PC-3 (cell line): ENCODE data around the gene ANKRD53. TPM values are rescaled to one million over a fixed set of nuclear protein-coding genes. Genes with fewer than 3 reads are reported as not detected.
A peak's percentile ranks its signal among the peaks of the same experiment; 100 is the strongest.

ENCODE experiments used
- ATAC-seq: fragments of 200-7000 bp; cut with Tn5 transposase; 2 replicates; pipeline ENCODE4 v1.9.1; 2020; ENCODE audit warnings: mild to moderate bottlenecking, moderate library complexity
- BruUV-seq: library from RNA; stranded (reverse); fragments of 400-500 nt; replicated peaks from 2 replicates; lab custom pipeline; 2021; lab: Mats Ljungman, UMichigan
- CTCF ChIA-PET: fragments of 300-600 bp; sonication (Branson Sonifier 250); formaldehyde crosslinking; loops from one replicate; lab custom pipeline; 2022; ENCODE audit warnings: antibody characterized with exemption; lab: Charles Lee
- POLR2A ChIA-PET: fragments of 300-600 bp; sonication (Branson Sonifier 250); formaldehyde crosslinking; loops from one replicate; lab custom pipeline; 2022; ENCODE audit warnings: antibody characterized with exemption; ENCODE audit not compliant: unreplicated experiment; lab: Charles Lee
- DNase-seq: peaks from one replicate; pipeline ENCODE4 v3.0.0-alpha.2; 2015
- H2AFZ ChIP-seq: fragments of 300-600 bp; sonication (generic); 2 replicates; pipeline ENCODE4 v1.6.0; 2016; ENCODE audit warnings: antibody characterized with exemption, low read length
- H3F3A ChIP-seq: fragments of 300-600 bp; sonication (generic); one replicate; pipeline ENCODE4 v1.6.0; 2017; ENCODE audit warnings: antibody characterized with exemption, low read length, control low read depth, mild to moderate bottlenecking; ENCODE audit not compliant: unreplicated experiment
- H3K27ac ChIP-seq: fragments of 300-600 bp; sonication (generic); 2 replicates; pipeline ENCODE4 v1.5.1; 2016; ENCODE audit warnings: mild to moderate bottlenecking, low read length
- H3K27me3 ChIP-seq: fragments of 300-600 bp; sonication (generic); 2 replicates; pipeline ENCODE4 v1.6.1; 2016; ENCODE audit warnings: low read length, mixed read lengths
- H3K36me3 ChIP-seq: fragments of 300-600 bp; sonication (generic); 2 replicates; pipeline ENCODE4 v1.6.1; 2016; ENCODE audit warnings: low read depth, mixed run types, low read length, mixed read lengths
- H3K4me1 ChIP-seq: fragments of 300-600 bp; sonication (generic); 2 replicates; pipeline ENCODE4 v1.5.1; 2016; ENCODE audit warnings: low read length; ENCODE audit not compliant: insufficient read depth
- H3K4me2 ChIP-seq: fragments of 300-600 bp; sonication (generic); 2 replicates; pipeline ENCODE4 v1.6.0; 2016; ENCODE audit warnings: low read length
- H3K4me3 ChIP-seq: fragments of 300-600 bp; sonication (generic); 2 replicates; pipeline ENCODE4 v1.5.1; 2016; ENCODE audit warnings: mild to moderate bottlenecking, low read length, mixed read lengths
- H3K79me2 ChIP-seq: fragments of 300-600 bp; sonication (generic); 2 replicates; pipeline ENCODE4 v1.6.1; 2017; ENCODE audit warnings: low read length, mixed read lengths
- H3K9ac ChIP-seq: fragments of 300-600 bp; sonication (generic); 2 replicates; pipeline ENCODE4 v1.6.0; 2016; ENCODE audit warnings: mild to moderate bottlenecking, low read length
- H3K9me2 ChIP-seq: fragments of 300-600 bp; sonication (generic); replicated peaks from 2 replicates; pipeline ENCODE4 v1.6.1; 2016; ENCODE audit warnings: mixed run types, low read length, mixed read lengths
- H3K9me3 ChIP-seq: fragments of 300-600 bp; sonication (generic); 2 replicates; pipeline ENCODE4 v1.6.1; 2016; ENCODE audit warnings: low read length, mixed read lengths
- H4K20me1 ChIP-seq: fragments of 300-600 bp; sonication (generic); 2 replicates; pipeline ENCODE4 v1.6.1; 2016; ENCODE audit warnings: low read length, mixed read lengths
- EZH2 ChIP-seq: fragments of 300-600 bp; sonication (generic); IDR thresholded peaks from one replicate; pipeline ENCODE4 v1.6.1; 2017; ENCODE audit warnings: antibody characterized with exemption, mild to moderate bottlenecking, low read length; ENCODE audit not compliant: unreplicated experiment
- EZH2phosphoT487 ChIP-seq: fragments of 300-600 bp; sonication (generic); IDR thresholded peaks from 2 replicates; pipeline ENCODE4 v1.6.1; 2018; ENCODE audit warnings: mild to moderate bottlenecking, antibody characterized with exemption, low read length, borderline replicate concordance
- intact Hi-C: fragments of 100-400 bp; cut with micrococcal nuclease; formaldehyde crosslinking; loops from 2 replicates; pipeline ENCODE4 v1.9.0; 2023
- total RNA-seq: library from RNA; depleted of rRNA; stranded (reverse); fragments of >200 nt; gene quantifications from 2 replicates; pipeline ENCODE4 v1.2.3, GENCODE V29; 2014
- TF ChIP-seq, protein P1 (sequence below): fragments of 300-600 bp; sonication (generic); conservative IDR thresholded peaks from 2 replicates; pipeline ENCODE4 v1.5.1; 2017; ENCODE audit warnings: antibody characterized with exemption, low read depth, mild to moderate bottlenecking, low read length

The ANKRD53 gene
- total RNA-seq, 1 experiment from 2014 or later, result not detected

GRCh38 chr2:70977605-70978205 is 725 bp upstream of the ANKRD53 start:
- BruUV-seq, result no TSS peak
- intact Hi-C loops, result loop anchor here (2.0 kb wide), 1 partner anchor 115 kb away; no protein-coding TSS in a partner anchor
- peak overlapping the region; percentile 84; the same call in 1 of the 2 replicates for H2AFZ ChIP-seq

GRCh38 chr2:70979180-70979488 is 704 bp downstream of the ANKRD53 start:
- Histone ChIP-seq H3K9me2 (no peaks in the 10 kb centered on the region), H2AFZ (no peak overlapping the region), H3K27me3 (no peaks in the 10 kb centered on the region), H3K4me1 (peaks cover 16% of the 10 kb centered on the region), H3K27ac (no peak overlapping the region), H3K9me3 (no peaks in the 10 kb centered on the region), H3K36me3 (no peaks in the 10 kb centered on the region), H3F3A (no peaks in the 10 kb centered on the region), H4K20me1 (no peaks in the 10 kb centered on the region), H3K9ac (no peak overlapping the region), H3K79me2 (no peaks in the 10 kb centered on the region), H3K4me2 (no peak overlapping the region), H3K4me3 (no peak overlapping the region)
- POLR2A ChIA-PET, result no interaction called here
- TF ChIP-seq EZH2 (no peak), EZH2phosphoT487 (no peak)
- TF ChIP-seq, protein P1, sequence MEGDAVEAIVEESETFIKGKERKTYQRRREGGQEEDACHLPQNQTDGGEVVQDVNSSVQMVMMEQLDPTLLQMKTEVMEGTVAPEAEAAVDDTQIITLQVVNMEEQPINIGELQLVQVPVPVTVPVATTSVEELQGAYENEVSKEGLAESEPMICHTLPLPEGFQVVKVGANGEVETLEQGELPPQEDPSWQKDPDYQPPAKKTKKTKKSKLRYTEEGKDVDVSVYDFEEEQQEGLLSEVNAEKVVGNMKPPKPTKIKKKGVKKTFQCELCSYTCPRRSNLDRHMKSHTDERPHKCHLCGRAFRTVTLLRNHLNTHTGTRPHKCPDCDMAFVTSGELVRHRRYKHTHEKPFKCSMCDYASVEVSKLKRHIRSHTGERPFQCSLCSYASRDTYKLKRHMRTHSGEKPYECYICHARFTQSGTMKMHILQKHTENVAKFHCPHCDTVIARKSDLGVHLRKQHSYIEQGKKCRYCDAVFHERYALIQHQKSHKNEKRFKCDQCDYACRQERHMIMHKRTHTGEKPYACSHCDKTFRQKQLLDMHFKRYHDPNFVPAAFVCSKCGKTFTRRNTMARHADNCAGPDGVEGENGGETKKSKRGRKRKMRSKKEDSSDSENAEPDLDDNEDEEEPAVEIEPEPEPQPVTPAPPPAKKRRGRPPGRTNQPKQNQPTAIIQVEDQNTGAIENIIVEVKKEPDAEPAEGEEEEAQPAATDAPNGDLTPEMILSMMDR, result no peak
- CTCF ChIA-PET, result no interaction called here
- ATAC-seq (no peak), DNase-seq (no peak)
- no TSS peak for BruUV-seq
- intact Hi-C loops, result no loop called here

More at GRCh38 chr2:70977605-70978205, 725 bp upstream of the ANKRD53 start:
- no peaks in the 10 kb centered on the region for H3K9me2 ChIP-seq
- H3K4me3 ChIP-seq, result peak overlapping the region; percentile 70
- ATAC-seq, result peak; percentile 54; the same call in 1 of the 2 replicates
- H3K4me2 ChIP-seq, result peak overlapping the region; percentile 85
- H3K79me2 ChIP-seq, result no peaks in the 10 kb centered on the region
- CTCF ChIA-PET, result interaction anchor here (0.9 to 1.0 kb wide), 2 partner anchors 29 to 106 kb away, joined by 3 to 4 read pairs; no protein-coding TSS in a partner anchor
- DNase-seq, result peak; percentile 57
- POLR2A ChIA-PET, result no interaction called here
- H4K20me1 ChIP-seq, result no peaks in the 10 kb centered on the region
- H3K9ac ChIP-seq, result no peak overlapping the region
- H3K36me3 ChIP-seq, result no peaks in the 10 kb centered on the region
- peaks cover 16% of the 10 kb centered on the region for H3K4me1 ChIP-seq
- no peak for TF ChIP-seq EZH2
- no peak for TF ChIP-seq EZH2phosphoT487
- TF ChIP-seq, protein P1, result peak; percentile 39
- H3K27me3 ChIP-seq, result no peaks in the 10 kb centered on the region
- H3F3A ChIP-seq, result no peaks in the 10 kb centered on the region
- no peaks in the 10 kb centered on the region for H3K9me3 ChIP-seq
- H3K27ac ChIP-seq, result no peak overlapping the region

- Histone ChIP-seq H3K27me3 (no peaks in the 10 kb centered on the region), H3K27ac (no peak overlapping the region), H4K20me1 (no peaks in the 10 kb centered on the region), H3K4me2 (no peak overlapping the region), H2AFZ (no peak overlapping the region), H3K36me3 (no peaks in the 10 kb centered on the region), H3F3A (no peaks in the 10 kb centered on the region), H3K9me3 (no peaks in the 10 kb centered on the region), H3K4me1 (peaks cover 16% of the 10 kb centered on the region), H3K4me3 (no peak overlapping the region), H3K9me2 (no peaks in the 10 kb centered on the region), H3K79me2 (no peaks in the 10 kb centered on the region), H3K9ac (no peak overlapping the region)
- BruUV-seq, result no TSS peak
- ChIA-PET POLR2A (no interaction called here), CTCF (interaction anchor here (0.7 kb wide), 1 partner anchor 14 kb away, joined by 14 read pairs; no protein-coding TSS in a partner anchor)
- TF ChIP-seq, protein P1, result no peak
- TF ChIP-seq EZH2phosphoT487 (no peak), EZH2 (no peak)
- DNase-seq (no peak), ATAC-seq (no peak)
- intact Hi-C loops, result no loop called here
Observed at GRCh38 chr2:70979626-70980025, 1.2 kb downstream of the ANKRD53 start.
